Neutrophil (primary cell): ENCODE results near the gene FKBP1B.
"Not testable (repeated sequence)": the region's sequence is repeated elsewhere in the genome, so short reads cannot be mapped to it uniquely, and the experiment has no call there.

ENCODE experiments used
- H3K27ac ChIP-seq: fragments of 200-600 bp; sonication (generic); 2 replicates; pipeline ENCODE4 v1.5.1; 2016; ENCODE audit warnings: mild to moderate bottlenecking, moderate library complexity
- H3K27me3 ChIP-seq: fragments of 200-600 bp; sonication (generic); 2 replicates; pipeline ENCODE4 v1.6.0; 2016; ENCODE audit warnings: mild to moderate bottlenecking
- H3K36me3 ChIP-seq: fragments of 200-600 bp; sonication (generic); 2 replicates; pipeline ENCODE4 v1.5.1; 2017
- H3K4me1 ChIP-seq, 2 experiments: fragments of 200-600 bp in 1 of 2; sonication (generic) in 1 of 2; 1 replicate in 1 of 2; 2 replicates in 1 of 2; pipeline versions ENCODE4 v1.5.1 to v1.6.1; 2013 to 2016; ENCODE audit warnings: low read depth in 1 of 2, low read length in 1 of 2, mild to moderate bottlenecking in 1 of 2, moderate library complexity in 1 of 2; ENCODE audit not compliant: control insufficient read depth in 1 of 2, insufficient read depth in 1 of 2
- H3K4me3 ChIP-seq, 2 experiments: fragments of 200-600 bp in 1 of 2; sonication (generic) in 1 of 2; 1 replicate in 1 of 2; 2 replicates in 1 of 2; pipeline ENCODE4 v1.5.1; 2013 to 2016; ENCODE audit warnings: low read depth in 1 of 2, low read length in 1 of 2, mild to moderate bottlenecking in 1 of 2, moderate library complexity in 1 of 2
- H3K9me3 ChIP-seq: fragments of 200-600 bp; sonication (generic); 2 replicates; pipeline ENCODE4 v1.5.1; 2016
- CTCF ChIP-seq: fragments of 200-600 bp; sonication (generic); IDR thresholded peaks from 2 replicates; pipeline ENCODE4 v1.5.1; 2016; ENCODE audit warnings: antibody characterized with exemption

The FKBP1B gene

DNA sequence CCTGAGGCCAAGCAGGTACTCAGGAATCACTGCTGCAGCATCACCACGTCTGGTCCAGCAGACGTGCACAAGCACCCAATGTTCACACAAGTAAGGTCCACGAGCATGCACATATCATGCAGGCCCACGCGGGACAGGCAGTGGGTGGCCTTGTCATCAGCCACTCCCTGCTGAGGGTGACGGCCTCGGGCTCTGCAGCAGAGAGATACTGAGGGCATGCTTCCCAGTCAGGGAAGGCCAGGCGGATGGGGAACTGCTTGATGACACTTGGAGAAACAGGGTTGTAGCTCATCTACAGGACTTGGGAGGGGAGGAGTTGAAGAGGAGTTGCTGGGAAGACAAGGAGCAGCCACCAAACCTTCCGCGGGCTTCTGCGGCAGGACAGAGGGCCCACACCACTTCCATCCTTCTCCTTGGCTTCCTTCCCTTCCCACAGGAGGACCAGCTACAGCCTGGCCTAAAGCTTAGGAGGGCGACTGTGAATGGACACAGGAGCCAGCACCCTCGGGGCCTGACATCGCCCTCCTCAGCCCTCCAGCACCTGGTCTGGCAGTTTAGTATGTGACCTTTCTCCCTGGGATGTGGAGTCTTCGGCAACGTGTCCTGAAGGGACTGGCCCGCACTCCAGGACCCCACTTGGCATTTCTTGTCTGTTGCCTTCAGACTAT, 24.4 kb upstream of the FKBP1B start:
- Histone ChIP-seq H3K9me3 (no peaks in the 10 kb centered on the region), H3K4me3 (no peak overlapping the region), H3K36me3 (peaks cover 19% of the 10 kb centered on the region), H3K27me3 (no peaks in the 10 kb centered on the region), H3K27ac (no peak overlapping the region), H3K4me1 (no peaks in the 10 kb centered on the region)
- no peak for TF ChIP-seq CTCF

DNA sequence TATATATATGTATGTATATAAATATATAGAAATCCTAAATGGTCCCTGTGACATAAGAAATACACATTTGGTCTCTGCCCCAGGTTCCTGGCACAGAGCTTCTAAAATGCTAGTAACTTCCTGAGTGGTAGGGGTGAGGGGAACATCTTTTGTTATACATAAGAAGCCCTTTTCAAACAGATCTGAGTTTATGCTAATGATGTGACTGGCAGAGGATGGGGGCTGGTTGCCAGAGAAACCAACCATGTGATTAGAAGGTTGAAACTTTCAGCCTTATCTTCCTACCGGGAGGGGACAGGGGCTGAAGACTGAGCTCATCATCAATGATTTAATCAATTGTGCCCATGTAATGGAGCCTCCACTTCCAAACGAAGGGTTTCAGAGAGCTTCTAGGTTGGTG, 23.3 kb upstream of the FKBP1B start:
- H3K27ac ChIP-seq = no peak overlapping the region
- no peak for TF ChIP-seq CTCF

GRCh38 chr2:24038786-24039499, 10.6 kb upstream of the FKBP1B start:
- Histone ChIP-seq H3K9me3 (no peaks in the 10 kb centered on the region), H3K36me3 (peaks cover 10% of the 10 kb centered on the region), H3K27ac (no peak overlapping the region), H3K4me1 (no peaks in the 10 kb centered on the region), H3K4me3 (no peak overlapping the region), H3K27me3 (no peaks in the 10 kb centered on the region)
- TF ChIP-seq CTCF = no peak

More for the DNA sequence above, 23.3 kb upstream of the FKBP1B start:
- Histone ChIP-seq H3K27me3 (no peaks in the 10 kb centered on the region), H3K4me1 (no peaks in the 10 kb centered on the region), H3K9me3 (no peaks in the 10 kb centered on the region), H3K36me3 (peaks cover 26% of the 10 kb centered on the region), H3K4me3 (no peak overlapping the region)

DNA sequence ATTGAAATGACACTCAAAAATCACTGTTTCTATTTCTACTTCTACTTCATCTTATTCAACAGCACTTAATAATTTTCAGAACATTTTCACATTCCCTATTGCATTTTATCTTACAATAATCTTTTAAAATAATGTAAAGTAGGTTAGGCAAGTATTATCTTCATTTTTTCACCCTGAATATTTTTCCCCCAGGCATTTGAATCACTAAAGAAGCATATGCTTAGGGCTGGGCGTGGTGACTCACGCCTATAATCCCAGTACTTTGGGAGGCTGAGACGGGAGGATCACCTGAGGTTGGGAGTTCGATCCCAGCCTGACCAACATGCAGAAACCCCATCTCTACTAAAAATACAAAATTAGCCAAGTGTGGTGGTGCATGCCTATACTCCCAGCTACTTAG, 9.0 kb upstream of the FKBP1B start:
- Histone ChIP-seq H3K4me1 (no peaks in the 10 kb centered on the region), H3K4me3 (no peak overlapping the region), H3K27me3 (no peaks in the 10 kb centered on the region), H3K27ac (no peak overlapping the region), H3K9me3 (no peaks in the 10 kb centered on the region), H3K36me3 (peaks cover 10% of the 10 kb centered on the region)
- TF ChIP-seq CTCF = no peak

DNA sequence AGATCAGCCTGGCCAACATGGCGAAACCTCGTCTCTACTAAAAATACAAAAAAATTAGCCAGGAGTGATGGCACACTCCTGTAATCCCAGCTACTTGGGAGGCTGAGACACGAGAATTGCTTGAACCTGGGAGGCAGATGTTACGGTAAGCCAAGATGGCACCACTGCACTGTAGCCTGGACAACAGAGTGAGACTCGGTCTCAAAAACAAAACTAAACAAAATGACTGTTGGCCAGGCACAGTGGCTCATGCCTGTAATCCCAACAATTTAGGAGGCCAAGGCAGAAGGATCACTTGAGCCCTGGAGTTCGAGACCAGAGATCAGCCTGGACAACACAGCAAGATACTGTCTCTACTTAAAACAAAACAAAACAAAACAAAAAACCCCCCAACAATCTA, 6.4 kb upstream of the FKBP1B start:
- Histone ChIP-seq H3K4me1 (peaks cover 12 to 15% of the 10 kb centered on the region in 2 experiments), H3K27me3 (peaks cover 20% of the 10 kb centered on the region)
- not testable (repeated sequence) for H3K9me3 ChIP-seq, H3K36me3 ChIP-seq, H3K4me3 ChIP-seq, H3K27ac ChIP-seq
